WTC11 (cell line): ENCODE data around the gene PRDM2.

Experiments
- CREB1 ChIP-seq: sonication (generic); formaldehyde crosslinking; IDR thresholded peaks from 2 replicates; pipeline ENCODE4 v1.8.0; 2023; ENCODE audit warnings: mild to moderate bottlenecking, missing genetic modification reagents
- CTCF ChIP-seq: fragments of 200-600 bp; IDR thresholded peaks from 2 replicates; pipeline ENCODE4 v1.8.0; 2022; ENCODE audit warnings: antibody characterized with exemption
- PREB ChIP-seq: sonication (generic); formaldehyde crosslinking; IDR thresholded peaks from 2 replicates; pipeline ENCODE4 v1.8.1; 2022; ENCODE audit warnings: mild to moderate bottlenecking, missing genetic modification reagents, moderate library complexity, borderline replicate concordance
- USF2 ChIP-seq: sonication (generic); formaldehyde crosslinking; IDR thresholded peaks from 2 replicates; pipeline ENCODE4 v1.8.1; 2023; ENCODE audit warnings: mild to moderate bottlenecking, missing genetic modification reagents, moderate library complexity
- ZNF281 ChIP-seq: sonication (generic); formaldehyde crosslinking; IDR thresholded peaks from 2 replicates; pipeline ENCODE4 v1.8.0; 2023; ENCODE audit warnings: mild to moderate bottlenecking, missing genetic modification reagents

DNA sequence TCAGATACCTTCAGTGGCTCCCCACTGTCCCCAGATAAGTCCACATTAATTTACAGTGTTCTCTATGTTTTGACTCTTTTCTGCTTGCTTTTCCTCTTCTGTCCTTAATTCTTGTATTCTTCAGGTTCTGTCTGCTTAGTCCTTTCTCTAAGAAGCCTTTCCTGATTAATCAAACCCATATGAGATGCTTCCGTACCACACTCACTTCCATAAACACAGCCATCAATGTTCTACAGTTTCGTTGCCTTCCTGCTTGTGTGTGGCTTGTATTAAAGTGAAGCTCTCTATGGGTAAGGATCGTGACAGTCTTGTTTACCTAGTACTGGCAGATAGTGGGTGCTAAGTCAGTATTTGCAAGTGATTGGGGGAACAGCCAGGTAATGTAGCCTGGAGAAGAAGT lies 75.9 kb downstream of the PRDM2 start:
- no peak for TF ChIP-seq CREB1 (CRISPR knock-in tag)
- no peak for TF ChIP-seq ZNF281
- TF ChIP-seq CTCF, result no peak
- no peak for TF ChIP-seq PREB (CRISPR knock-in tag)
- TF ChIP-seq USF2 (CRISPR knock-in tag), result no peak
